HG03039 (cell line): ENCODE data around the gene GSTP1.
"Not testable (repeated sequence)": the region's sequence is repeated elsewhere in the genome, so short reads cannot be mapped to it uniquely, and the experiment has no call there.

Experiments used
- ATAC-seq: cut with Tn5 transposase; IDR thresholded peaks from one replicate; pipeline ENCODE4 v1.9.1; 2021; ENCODE audit warnings: mild to moderate bottlenecking, moderate library complexity; ENCODE audit not compliant: unreplicated experiment

GSTP1 gene

DNA sequence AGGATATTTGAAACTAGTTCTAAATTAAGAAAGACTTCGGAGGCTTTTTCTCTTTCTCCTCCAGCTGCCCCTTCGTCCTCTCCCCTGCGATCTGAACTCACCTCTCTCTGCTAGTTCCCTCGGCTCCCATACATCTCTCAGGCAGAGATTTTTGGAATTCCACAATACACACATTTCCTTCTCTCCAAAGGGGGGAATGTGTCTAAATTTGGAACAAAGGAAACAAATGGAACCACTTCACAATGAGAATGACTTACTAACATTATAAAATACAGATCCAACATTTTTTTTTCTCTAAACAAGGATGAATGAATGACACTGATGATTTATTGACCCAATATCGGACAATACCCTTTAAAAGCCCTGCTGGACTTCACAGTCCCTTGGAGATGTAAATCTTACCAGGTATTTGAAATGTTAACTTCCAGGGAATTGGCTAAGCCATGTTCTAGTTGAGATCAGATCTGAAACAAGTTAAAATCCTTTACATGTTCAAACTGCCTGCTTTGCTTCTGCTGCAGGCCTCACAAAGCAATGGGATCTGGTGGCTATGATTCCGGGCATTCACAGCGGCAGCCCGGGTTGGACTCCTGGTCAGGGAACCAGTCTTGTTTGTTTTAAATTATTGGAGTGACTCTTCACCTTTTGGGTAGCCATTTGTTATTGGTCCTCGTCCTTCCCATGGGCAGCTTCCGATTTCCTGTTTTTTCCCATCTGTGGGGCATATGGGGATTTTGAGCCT lies 20.5 kb upstream of the GSTP1 start:
- ATAC-seq, result no peak

DNA sequence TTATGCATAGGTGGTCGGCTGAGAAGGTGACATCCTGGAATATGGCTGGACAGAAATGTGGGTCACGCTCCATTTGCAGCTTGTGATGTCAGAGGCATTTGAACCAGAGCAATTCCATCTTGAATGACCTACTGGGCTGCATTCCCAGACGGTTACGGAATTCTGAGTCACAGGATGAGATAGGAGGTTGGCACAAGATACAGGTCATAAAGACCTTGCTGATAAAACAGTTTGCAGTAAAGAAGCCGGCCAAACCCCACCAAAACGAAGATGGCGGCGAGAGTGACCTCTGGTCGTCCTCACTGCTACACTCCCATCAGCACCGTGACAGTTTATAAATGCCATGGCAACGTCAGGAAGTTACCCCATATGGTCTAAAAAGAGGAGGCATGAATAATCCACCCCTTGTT lies 19.9 kb upstream of the GSTP1 start:
- not testable (repeated sequence) for ATAC-seq

DNA sequence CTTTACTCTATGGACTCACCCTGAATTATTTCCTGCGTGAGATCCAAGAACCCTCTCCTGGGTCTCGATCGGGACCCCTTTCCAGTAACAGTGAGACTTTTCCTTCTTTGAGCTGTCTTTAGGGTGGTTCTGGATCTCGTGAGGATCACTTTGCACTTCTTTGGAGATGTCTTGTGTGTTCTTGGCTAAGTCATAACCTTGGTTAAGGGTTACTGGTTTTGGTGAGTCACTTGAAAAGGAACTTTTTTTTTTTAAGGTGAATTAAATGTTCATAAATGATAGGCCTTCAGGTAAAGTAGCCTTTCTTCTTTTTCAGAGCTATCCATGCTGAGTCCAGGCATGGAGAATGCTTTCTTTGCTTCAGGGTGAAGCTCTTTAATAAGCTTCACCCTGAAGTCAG lies 19.4 kb upstream of the GSTP1 start:
- no peak for ATAC-seq

DNA sequence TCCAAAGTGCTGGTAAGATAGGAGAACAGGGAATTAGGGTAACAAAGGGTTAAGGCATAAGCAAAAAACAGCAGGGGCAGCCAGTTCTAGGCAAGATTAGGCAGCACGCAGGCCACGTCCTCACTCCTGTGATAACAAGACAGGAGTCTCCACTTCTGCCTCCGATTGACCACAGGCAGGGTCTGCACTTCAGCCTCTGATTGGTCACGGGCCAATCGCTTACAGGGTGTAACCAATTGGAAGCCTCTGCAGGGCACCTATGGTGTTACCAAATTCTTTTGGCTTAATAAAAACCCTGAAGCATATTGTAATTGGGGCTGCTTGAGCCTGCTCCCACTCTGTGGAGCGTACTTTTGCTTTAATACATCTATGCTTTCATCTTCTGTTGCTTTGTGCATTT lies 12.2 kb upstream of the GSTP1 start:
- no peak for ATAC-seq

DNA sequence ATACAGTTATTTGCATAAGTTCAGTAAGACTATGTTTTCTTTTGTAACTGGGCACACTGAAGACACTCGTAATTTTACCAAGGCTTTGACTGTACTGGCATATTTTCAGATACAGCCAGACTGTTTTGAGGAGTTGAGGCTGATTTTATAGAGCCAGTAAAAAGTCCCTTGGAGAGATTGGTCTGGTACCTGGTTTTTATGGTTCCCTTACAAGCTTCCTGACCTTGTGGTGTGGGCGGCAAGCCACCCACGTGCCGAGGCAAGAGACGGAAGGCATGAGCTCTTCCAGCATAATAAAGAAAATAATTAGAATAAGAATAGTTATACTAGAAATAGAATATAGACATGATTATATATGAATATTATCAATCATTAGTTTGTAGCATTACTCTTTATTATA lies 11.3 kb upstream of the GSTP1 start:
- ATAC-seq, result no peak

DNA sequence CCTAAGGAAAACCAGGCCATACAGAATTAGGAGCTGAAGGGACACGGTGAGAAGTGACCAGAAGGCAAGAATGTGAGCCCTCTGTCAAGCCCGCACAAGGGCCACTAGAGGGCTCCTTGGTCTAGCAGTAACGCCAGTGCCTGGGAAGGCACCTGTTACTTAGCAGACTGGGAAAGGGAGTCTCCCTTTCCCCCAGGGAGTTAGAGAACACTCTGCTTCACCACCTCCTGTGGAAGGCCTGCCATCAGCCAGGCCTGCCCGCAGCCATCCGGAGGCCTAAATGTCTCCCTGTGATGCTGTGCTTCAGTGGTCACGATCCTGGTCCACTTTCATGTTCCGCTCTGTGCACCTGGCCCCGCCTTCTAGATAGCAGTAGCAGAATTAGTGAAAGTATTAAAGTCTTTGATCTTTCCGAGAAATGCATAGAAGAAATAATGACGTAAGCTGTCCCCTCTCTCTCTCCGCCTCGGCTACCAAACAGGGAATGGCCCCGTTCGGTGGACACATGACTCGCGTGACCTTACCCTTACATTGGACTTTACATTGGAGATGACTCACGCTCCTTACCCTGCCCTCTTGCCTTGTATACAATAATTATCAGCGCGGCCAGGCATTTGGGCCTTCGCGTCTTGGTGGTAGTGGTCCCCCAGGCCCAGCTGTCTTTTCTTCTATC lies 10.7 kb upstream of the GSTP1 start:
- ATAC-seq, result no peak

DNA sequence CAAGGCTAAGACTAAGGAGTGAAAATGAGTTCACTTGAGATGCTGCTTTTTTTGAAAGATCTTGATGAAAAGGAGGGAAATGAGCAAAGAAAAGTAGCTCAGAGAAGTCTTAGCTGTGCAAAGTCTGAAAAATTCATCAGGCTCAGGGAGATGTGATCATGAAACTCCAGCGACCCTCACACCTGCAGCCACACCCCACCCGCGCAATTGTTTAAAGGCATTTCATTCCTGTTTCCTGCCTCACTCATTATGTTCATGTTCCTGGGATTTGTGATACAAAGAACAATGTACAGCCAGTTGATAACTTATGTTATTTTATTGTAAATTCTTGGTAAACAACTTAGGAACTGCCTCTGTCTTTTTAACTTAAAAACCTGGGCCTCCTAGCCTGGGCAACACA lies 8.7 kb upstream of the GSTP1 start:
- ATAC-seq, result no peak

DNA sequence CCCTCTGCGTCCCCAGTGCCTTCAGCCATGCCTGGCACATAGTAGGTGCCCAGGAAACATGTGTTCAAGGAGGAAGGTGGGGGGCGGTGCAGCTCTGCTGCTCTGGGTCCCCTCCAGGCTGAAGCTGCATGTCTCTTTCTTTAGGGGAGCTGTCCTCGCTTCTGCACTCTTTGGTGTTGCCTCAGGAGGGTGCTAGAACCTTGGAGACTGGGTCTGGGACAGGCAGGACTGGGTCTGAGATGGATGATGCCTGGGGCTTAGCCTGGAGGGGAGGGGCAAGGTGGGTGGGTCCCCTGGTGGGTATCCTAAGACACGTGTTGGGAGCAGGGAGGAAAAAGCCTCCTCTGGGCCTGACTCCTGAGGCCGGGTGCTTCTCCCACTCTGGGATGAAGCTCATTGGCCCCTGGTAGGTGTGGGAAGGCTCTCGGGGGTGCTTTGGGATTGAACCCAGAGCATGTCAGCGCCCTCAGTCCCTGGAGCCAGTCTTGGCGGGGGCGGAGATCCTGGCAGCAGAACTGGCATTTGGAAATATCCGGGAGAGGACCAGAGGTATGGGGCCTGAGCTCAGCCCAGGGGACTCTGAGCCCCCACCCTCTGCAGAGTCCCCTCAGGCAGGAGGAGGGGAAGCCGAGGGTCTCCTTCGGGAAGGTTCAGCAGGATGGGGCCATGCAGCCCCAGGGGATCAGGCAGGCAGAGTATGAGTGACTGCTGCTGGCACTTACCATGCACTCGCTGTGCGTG lies 6.7 kb upstream of the GSTP1 start:
- no peak for ATAC-seq

DNA sequence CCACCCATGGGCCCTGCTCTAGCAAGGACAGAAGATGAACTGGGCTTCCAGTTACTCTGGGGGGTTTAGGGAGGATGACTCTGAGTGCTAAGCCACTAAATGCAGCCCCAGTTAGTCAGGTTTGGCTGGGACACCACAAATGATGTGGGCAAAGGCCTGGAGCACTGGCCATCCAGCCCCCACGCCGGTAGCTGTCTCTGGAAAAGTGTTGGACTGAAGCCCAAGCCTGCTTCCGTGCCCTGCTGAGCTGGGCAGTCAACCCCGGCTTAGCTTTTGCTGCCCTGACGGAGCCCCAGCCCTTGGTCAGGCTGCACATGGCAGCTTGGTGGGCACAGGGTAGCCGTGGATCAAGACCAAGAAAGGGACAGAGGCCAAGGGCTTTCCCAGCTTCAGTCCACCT lies 5.7 kb upstream of the GSTP1 start:
- ATAC-seq, result no peak

DNA sequence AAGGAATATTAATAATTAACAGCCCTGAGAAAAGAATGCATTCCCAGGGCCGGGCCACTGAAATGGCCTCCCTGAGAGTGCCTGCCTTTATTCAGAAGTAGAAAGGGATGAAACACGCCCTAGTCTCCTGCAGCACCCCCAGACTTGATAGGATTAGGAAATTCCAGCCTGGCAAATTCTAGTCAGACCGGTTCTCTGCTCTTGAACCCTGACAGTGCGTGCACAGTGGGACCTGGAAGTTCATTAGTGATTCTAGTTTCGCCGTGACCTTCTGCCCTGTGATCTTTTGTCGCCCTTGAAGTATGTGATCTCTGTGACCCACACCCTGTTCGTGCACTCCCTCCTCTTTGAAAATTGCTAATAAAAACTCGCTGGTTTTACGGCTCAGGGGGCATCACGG lies 2.1 kb upstream of the GSTP1 start:
- no peak for ATAC-seq

DNA sequence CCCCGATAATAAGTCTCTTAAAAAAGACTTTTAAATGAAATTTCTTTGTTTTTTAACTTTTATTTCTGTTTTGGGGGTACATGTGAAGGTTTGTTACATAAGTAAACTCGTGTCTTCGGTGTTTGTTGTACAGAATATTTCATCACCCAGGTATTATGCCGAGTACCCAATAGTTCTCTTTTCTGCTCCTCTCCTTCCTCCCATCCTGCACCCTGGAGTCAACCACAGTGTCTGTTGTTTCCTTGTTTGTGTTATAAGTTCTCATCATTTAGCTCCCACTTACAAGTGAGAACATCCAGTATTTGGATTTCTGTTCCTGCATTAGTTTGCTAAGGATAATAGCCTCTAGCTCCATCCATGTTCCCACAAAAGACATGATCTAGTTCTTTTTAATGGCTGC lies 1.6 kb upstream of the GSTP1 start:
- ATAC-seq, result no peak

DNA sequence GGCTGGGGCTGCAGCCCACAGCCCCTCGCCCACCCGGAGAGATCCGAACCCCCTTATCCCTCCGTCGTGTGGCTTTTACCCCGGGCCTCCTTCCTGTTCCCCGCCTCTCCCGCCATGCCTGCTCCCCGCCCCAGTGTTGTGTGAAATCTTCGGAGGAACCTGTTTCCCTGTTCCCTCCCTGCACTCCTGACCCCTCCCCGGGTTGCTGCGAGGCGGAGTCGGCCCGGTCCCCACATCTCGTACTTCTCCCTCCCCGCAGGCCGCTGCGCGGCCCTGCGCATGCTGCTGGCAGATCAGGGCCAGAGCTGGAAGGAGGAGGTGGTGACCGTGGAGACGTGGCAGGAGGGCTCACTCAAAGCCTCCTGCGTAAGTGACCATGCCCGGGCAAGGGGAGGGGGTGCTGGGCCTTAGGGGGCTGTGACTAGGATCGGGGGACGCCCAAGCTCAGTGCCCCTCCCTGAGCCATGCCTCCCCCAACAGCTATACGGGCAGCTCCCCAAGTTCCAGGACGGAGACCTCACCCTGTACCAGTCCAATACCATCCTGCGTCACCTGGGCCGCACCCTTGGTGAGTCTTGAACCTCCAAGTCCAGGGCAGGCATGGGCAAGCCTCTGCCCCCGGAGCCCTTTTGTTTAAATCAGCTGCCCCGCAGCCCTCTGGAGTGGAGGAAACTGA lies 731 bp downstream of the GSTP1 start:
- peak; percentile 13 for ATAC-seq

DNA sequence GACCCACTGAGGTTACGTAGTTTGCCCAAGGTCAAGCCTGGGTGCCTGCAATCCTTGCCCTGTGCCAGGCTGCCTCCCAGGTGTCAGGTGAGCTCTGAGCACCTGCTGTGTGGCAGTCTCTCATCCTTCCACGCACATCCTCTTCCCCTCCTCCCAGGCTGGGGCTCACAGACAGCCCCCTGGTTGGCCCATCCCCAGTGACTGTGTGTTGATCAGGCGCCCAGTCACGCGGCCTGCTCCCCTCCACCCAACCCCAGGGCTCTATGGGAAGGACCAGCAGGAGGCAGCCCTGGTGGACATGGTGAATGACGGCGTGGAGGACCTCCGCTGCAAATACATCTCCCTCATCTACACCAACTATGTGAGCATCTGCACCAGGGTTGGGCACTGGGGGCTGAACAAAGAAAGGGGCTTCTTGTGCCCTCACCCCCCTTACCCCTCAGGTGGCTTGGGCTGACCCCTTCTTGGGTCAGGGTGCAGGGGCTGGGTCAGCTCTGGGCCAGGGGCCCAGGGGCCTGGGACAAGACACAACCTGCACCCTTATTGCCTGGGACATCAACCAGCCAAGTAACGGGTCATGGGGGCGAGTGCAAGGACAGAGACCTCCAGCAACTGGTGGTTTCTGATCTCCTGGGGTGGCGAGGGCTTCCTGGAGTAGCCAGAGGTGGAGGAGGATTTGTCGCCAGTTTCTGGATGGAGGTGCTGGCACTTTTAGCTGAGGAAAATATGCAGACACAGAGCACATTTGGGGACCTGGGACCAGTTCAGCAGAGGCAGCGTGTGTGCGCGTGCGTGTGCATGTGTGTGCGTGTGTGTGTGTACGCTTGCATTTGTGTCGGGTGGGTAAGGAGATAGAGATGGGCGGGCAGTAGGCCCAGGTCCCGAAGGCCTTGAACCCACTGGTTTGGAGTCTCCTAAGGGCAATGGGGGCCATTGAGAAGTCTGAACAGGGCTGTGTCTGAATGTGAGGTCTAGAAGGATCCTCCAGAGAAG lies 1.6 kb downstream of the GSTP1 start:
- ATAC-seq, result no peak

DNA sequence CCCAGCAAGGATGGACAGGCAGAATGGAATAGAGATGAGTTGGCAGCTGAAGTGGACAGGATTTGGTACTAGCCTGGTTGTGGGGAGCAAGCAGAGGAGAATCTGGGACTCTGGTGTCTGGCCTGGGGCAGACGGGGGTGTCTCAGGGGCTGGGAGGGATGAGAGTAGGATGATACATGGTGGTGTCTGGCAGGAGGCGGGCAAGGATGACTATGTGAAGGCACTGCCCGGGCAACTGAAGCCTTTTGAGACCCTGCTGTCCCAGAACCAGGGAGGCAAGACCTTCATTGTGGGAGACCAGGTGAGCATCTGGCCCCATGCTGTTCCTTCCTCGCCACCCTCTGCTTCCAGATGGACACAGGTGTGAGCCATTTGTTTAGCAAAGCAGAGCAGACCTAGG lies 2.3 kb downstream of the GSTP1 start:
- no peak for ATAC-seq

DNA sequence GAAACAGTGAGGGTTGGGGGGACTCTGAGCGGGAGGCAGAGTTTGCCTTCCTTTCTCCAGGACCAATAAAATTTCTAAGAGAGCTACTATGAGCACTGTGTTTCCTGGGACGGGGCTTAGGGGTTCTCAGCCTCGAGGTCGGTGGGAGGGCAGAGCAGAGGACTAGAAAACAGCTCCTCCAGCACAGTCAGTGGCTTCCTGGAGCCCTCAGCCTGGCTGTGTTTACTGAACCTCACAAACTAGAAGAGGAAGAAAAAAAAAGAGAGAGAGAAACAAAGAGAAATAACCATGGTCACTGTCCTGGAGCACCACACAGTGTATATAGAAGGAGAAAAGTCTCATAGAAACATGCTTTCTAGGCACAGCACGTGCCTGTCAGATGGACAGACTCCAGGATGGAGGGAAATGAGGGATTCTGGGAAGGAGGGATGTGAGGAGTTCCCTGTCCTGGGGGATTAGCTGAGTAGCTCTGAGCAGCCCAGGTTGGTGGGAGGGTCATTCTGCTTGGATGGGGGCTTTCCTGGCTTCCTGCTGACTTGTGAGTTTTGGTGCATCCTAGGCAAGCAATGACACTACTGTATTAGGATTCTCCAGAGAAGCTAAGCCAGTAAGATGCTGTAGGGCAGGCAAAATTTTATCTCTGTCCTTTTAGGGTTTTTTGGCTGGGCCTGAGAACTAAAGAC lies 3.1 kb downstream of the GSTP1 start:
- no peak for ATAC-seq

DNA sequence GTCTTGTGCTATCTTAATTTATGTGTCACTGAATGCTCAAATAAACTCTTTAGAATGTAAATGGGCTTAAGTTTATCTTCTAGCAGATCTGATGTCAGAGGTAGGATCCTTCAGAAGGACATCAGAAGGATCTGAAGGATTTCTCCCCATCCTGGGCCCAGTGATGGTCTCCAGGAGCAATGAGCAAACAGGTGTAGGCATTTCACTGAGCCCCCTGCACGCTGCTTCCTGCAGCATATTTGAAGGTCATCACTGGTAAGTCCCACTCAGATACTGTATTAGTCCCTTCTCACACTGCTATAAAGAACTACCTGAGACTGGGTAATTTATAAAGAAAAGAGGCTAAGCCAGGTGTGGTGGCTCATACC lies 4.5 kb downstream of the GSTP1 start:
- no peak for ATAC-seq

DNA sequence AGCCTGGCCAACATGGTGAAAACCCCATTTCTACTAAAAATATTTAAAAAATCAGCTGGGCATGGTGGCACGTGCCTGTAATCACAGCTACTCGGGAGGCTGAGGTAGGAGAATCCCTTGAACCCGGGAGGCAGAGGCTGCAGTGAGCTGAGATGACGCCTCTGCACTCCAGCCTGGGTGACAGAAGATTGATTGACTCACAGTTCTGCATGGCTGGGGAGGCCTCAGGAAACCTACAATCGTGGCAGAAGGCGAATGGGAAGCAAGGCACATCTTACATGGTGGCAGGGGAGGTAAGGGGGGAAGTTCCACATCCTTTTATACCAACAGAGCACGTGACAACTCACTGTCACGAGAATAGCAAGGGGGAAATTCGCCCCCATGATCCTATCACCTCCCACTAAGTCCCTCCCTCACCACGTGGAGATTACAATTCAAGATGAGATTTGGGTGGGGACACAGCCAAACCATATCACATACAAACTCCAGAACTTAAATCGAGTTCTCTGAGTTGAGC lies 5.3 kb downstream of the GSTP1 start:
- ATAC-seq, result not testable (repeated sequence)

DNA sequence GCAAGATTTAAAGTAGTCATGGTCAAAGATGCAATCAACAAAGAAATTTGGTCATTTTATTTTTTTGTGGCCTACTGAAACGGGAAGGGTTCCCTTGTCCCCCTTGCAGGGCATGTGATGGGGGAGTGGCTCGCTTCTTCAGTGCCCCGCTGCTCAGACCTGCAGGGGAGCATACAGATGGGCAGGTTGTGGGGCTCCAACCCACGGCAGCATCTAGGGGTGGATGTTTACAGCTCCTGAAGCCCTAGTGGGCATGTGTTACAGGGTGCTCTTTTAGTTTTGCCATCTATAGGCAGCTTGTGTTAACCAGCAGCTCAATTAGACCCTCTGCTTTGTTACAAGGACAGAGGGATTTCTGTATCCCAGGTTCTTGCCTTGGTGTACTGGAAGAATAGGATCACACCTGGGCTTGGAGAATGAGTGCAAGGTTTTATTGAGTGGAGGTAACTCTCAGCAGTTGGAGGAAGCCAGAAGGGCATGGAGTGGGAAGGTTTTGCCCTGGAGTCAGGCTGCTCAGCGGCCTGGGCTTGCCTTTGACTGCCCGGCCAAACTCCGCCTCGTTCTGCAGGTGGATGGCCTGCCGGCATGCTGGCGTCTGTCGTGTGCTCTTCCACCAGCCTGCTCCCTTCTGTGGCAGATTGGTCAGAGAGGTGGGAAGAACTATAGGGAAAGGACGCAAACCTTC lies 9.4 kb downstream of the GSTP1 start:
- no peak for ATAC-seq

DNA sequence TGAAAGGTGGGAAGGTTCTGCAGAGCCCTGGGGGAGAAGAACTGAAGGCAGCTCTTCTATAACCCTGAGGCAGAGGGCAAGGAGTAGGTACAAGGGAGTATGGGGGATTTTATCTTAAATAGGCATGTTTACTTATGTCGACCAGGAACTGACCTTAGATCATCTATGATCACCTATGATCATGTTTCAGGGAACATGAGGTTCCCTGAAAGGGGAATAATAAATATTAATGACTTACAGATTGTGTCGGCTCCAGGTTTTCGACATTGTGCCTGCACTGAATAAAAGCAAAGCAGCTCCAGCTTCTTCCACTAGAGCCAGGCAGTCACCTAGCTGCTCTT lies 9.9 kb downstream of the GSTP1 start:
- ATAC-seq, result no peak
